GM18868 (cell line): ENCODE results near the gene OR4D6.

ENCODE experiments used
- ATAC-seq: cut with Tn5 transposase; IDR thresholded peaks from one replicate; pipeline ENCODE4 v1.9.1; 2021; ENCODE audit warnings: mild to moderate bottlenecking, moderate library complexity; ENCODE audit not compliant: unreplicated experiment

Gene OR4D6

GRCh38 chr11:59503276-59503675 is 46.5 kb downstream of the OR4D6 start, which contains the start of gene OR4D11:
Gene OR4D11, plus strand, starts transcription at chr11:59503576. Its CDS starts 0 bp downstream, at chr11:59503576.
- ATAC-seq = no peak
